ENCODE data around the gene URB1.
"Not testable (repeated sequence)": the region's sequence is repeated elsewhere in the genome, so short reads cannot be mapped to it uniquely, and the experiment has no call there.

The URB1 gene

GRCh38 chr21:32281531-32281930 is 111.3 kb downstream of the URB1 start:
- DNase-seq = no peak

GRCh38 chr21:32279377-32279680 is 113.5 kb downstream of the URB1 start:
- no peak for DNase-seq

GRCh38 chr21:32278518-32279376 is 114.1 kb downstream of the URB1 start, which contains the start of gene MIS18A:
Gene MIS18A, minus strand, starts transcription at chr21:32279049. Its CDS starts 35 bp downstream, at chr21:32279014.
- DNase-seq = peak; percentile 99

- no peak for DNase-seq
Observed at GRCh38 chr21:32278103-32278502, 114.7 kb downstream of the URB1 start.

GRCh38 chr21:32276671-32277070 is 116.1 kb downstream of the URB1 start:
- no peak for DNase-seq

GRCh38 chr21:32270748-32271147 is 122.1 kb downstream of the URB1 start:
- no peak for DNase-seq

GRCh38 chr21:32265321-32265720 is 127.5 kb downstream of the URB1 start:
- not testable (repeated sequence) for DNase-seq

GRCh38 chr21:32261929-32262328 is 130.9 kb downstream of the URB1 start:
- no peak for DNase-seq

Measured in stimulated activated CD4-positive, alpha-beta T cell treated with anti-CD3 and anti-CD28 coated beads, Interleukin-2, amount 100 ng/mL, for 24 hours (primary cell).